Measurements from ENCODE around the gene STAC3.
"Not testable (repeated sequence)": the region's sequence is repeated elsewhere in the genome, so short reads cannot be mapped to it uniquely, and the experiment has no call there.

The STAC3 gene

GRCh38 chr12:57250956-57251355 lies at the start of gene STAC3:
Gene STAC3, minus strand, starts transcription at chr12:57251187. Its CDS starts 1,551 bp downstream, at chr12:57249636.
- no peak for DNase-seq

- DNase-seq, result no peak
Measured at GRCh38 chr12:57299514-57300016, 48.6 kb upstream of the STAC3 start.

- DNase-seq, result no peak
Measured at GRCh38 chr12:57296291-57296690, 45.3 kb upstream of the STAC3 start.

- DNase-seq, result not testable (repeated sequence)
Measured at GRCh38 chr12:57282073-57282472, 31.1 kb upstream of the STAC3 start.

- peak; percentile 57 for DNase-seq
Measured at GRCh38 chr12:57280211-57281062, 29.4 kb upstream of the STAC3 start.

- no peak for DNase-seq
Measured at GRCh38 chr12:57278465-57279381, 27.7 kb upstream of the STAC3 start.

GRCh38 chr12:57276935-57277563 lies 26.1 kb upstream of the STAC3 start:
- DNase-seq, result no peak

GRCh38 chr12:57276233-57276632 lies 25.2 kb upstream of the STAC3 start:
- not testable (repeated sequence) for DNase-seq

GRCh38 chr12:57273516-57273915 lies 22.5 kb upstream of the STAC3 start:
- no peak for DNase-seq

GRCh38 chr12:57272337-57273151 lies 21.6 kb upstream of the STAC3 start:
- DNase-seq, result no peak

GRCh38 chr12:57270966-57271470 lies 20.0 kb upstream of the STAC3 start:
- no peak for DNase-seq

- DNase-seq, result no peak
Measured at GRCh38 chr12:57268264-57268663, 17.3 kb upstream of the STAC3 start.

- DNase-seq, result no peak
Measured at GRCh38 chr12:57266681-57267080, 15.7 kb upstream of the STAC3 start.

- DNase-seq, result no peak
Measured at GRCh38 chr12:57263096-57263495, 12.1 kb upstream of the STAC3 start.

GRCh38 chr12:57262126-57262822 lies 11.3 kb upstream of the STAC3 start:
- no peak for DNase-seq

GRCh38 chr12:57261428-57261865 lies 10.5 kb upstream of the STAC3 start:
- no peak for DNase-seq

GRCh38 chr12:57260366-57260765 lies 9.4 kb upstream of the STAC3 start:
- no peak for DNase-seq

- DNase-seq, result no peak
Measured at GRCh38 chr12:57258977-57259970, 8.3 kb upstream of the STAC3 start.

GRCh38 chr12:57255916-57256315 lies 4.9 kb upstream of the STAC3 start:
- no peak for DNase-seq

All from activated T-cell treated with anti-CD3 and anti-CD28 coated beads, Interleukin-2, amount 50 U/mL, for 1 hour (primary cell).